HG03378 (cell line): ENCODE data around the gene HS6ST2.

Experiments used
- ATAC-seq: cut with Tn5 transposase; IDR thresholded peaks from one replicate; pipeline ENCODE4 v1.9.1; 2021; ENCODE audit warnings: mild to moderate bottlenecking, moderate library complexity; ENCODE audit not compliant: unreplicated experiment

Gene HS6ST2

DNA sequence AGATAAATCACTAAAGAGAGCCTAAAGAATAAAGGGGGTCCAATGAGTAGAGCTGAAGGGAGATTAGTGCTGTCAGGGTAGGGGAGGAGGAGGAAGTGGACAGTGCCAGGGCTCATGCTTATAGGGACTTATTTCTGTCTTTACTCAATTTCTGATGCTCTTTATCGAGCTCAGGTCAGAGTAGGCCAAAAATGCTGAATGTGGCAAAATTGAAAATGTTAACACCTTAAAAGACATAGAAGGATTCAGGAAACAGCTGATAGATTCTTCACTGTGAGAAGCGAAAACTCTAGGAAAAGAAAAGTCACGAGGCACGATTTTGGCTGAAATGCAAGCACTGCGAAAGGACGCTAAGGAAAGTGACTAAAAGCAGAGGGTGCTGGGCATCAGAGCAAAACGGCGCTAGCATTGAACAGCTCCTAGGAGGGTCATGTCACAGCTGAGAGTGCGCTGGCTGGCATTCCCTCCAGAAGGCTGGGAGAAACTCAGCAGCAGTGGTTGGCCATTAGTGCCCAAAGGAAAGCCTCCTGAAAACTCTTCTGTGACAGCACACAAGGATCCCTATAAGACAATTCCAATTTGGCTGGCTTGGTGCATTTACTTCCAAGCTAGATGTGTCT lies 150.9 kb downstream of the HS6ST2 start:
- ATAC-seq: no peak

GRCh38 chrX:132802033-132802432 lies 156.4 kb downstream of the HS6ST2 start:
- no peak for ATAC-seq

DNA sequence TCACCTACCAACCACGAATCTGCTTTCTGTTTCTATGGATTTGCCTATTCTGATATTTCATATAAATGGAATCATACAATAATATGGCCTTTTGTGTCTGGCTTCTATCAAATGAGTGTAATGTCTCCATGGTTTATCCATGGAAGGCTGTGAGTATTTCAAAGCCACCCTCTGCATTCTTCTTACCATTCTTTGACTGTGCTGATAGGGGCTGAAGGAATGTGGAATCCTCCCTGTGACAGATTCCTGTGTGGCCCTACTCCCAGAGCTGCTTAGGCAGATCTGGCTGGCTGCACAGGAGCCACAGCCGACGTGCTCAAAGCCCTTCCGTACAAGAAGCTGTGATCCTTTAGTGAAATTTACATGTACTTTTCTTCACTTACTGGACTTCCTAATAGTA lies 163.2 kb downstream of the HS6ST2 start:
- ATAC-seq: no peak

DNA sequence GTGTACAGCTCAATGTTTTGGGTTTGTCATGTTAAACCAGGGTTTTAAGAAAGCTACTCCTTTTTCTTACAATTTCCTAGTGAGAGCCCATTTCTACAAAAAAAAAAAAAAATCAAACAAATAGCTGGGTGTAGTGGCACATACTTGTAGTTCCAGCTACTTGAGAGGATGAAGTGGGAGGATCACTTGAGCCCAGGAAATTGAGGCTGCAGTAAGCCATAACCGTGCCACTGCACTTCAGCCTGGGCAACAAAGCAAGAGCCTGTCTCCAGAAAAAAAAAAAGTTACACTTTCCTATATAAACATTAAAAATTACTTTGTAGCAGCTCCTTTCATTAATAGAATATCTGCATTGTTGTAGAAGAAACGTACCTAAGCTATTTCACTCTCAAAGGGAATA lies 166.7 kb downstream of the HS6ST2 start:
- no peak for ATAC-seq

- no peak for ATAC-seq
Observed at GRCh38 chrX:132790329-132790728, 168.1 kb downstream of the HS6ST2 start.

- no peak for ATAC-seq
Observed at GRCh38 chrX:132786217-132786616, 172.2 kb downstream of the HS6ST2 start.

GRCh38 chrX:132778917-132779316 lies 179.5 kb downstream of the HS6ST2 start:
- no peak for ATAC-seq

- no peak for ATAC-seq
Observed at GRCh38 chrX:132776486-132777210, 181.8 kb downstream of the HS6ST2 start.

GRCh38 chrX:132775263-132775823 lies 183.1 kb downstream of the HS6ST2 start:
- no peak for ATAC-seq

DNA sequence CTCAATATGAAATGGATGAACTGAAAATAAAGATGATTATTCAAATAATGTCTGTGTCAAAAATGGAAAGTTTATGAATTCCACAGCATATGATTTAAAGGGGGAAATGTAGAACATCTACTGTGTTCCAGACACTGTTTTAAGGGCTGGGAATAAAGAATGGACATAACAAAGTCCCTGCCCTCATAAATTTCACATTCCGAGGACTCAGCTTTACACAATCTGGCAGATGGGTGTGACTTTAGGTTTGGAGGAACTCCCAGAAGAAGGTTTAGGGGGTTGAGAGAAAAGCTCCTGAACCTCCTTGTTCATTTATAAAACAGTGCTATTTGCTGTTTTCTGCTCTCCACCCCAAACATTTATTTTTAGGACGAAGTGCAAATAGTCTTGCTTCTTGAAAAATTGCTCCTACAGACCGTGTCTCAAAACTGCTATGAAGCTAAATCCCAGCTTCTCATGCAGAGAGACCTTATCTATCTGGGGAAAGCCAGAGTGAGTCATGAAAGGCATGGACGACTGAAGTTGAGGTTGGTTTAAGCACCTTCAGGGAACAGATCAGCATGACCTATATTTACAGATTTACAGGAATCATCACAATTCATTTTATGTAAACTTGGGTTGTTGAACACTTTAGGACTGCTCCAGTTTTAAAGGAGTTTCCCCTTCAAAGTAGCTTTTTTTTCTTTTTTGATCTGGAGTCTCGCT lies 184.3 kb downstream of the HS6ST2 start:
- no peak for ATAC-seq

GRCh38 chrX:132769609-132770008 lies 188.8 kb downstream of the HS6ST2 start:
- ATAC-seq: no peak

- ATAC-seq: no peak
Observed at GRCh38 chrX:132766452-132766851, 192.0 kb downstream of the HS6ST2 start.

DNA sequence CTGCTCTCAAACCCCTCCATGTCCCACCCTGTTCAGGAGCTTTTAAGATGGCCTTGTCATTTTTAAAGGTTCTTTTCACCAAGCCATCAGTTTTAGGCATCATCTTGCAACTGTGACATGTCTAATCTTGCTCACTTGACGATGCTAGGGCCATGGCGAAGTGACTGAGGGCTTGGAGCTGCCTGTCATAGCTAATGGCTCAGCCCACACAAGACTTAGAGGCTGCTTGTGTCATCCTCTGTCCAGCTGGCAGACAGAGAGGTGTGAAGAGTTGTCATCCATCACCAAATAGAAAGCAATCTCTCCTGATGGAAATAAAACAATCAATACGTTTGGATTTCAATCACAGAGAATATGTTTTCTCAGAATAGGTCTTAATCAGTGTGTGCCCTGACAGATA lies 194.9 kb downstream of the HS6ST2 start:
- ATAC-seq: no peak

DNA sequence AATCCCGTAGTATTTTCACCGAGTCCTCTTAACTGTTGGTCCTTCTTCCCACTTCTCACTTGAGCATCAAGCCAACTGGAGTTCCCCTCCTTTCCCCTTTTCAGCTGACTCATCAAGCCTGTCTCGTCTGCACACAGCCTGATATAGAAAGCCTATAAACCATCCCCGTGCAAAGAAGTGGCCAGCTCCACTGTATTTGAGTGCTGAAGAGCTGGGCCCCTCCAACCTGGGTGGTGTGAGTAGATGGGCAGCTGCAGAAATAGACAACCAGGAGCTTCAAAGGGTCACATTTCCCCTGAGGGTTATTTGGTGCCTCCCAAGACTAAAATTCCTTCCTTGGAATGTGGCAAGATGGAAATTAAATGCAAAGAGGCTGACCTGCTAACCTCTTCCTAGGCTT lies 199.7 kb downstream of the HS6ST2 start:
- no peak for ATAC-seq

GRCh38 chrX:132757066-132757623 lies 201.3 kb downstream of the HS6ST2 start:
- ATAC-seq: no peak

GRCh38 chrX:132756439-132756838 lies 202.0 kb downstream of the HS6ST2 start:
- ATAC-seq: no peak

- ATAC-seq: no peak
Observed at GRCh38 chrX:132751063-132751690, 207.3 kb downstream of the HS6ST2 start.

DNA sequence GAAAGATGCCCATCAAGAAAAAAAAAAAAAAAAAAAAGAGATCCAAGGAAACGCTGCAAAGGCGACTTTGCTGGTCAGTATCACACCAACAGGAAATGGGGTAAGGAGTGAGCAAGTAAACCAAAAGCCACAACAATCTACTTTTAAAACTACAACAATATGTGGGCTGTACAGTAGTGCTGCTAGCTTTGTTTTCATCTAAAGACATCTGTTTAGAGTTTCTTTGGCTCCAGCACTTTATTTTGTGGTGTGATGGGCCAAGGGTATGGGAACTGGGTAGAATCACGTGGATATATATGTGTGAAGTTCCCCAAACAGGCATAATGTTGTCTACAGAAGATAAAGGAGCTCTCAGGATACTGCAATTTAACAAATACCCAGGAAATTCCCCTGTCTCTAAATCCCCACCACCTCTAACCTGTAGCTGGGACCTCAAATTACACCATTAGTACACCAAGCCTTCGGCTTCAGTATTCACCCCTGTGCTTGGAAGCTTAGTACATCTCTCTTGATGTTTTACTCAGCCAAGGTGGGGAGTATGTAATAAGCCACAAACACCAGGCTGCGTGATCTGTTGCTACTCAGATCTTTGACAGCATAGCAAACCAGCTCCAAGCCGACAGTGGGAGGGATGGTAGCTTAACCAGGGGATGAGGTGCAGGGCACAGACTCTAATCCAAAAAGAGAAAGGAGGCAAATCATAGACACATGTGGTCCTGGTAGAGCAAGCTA lies 207.9 kb downstream of the HS6ST2 start:
- ATAC-seq: no peak

- ATAC-seq: no peak
Observed at GRCh38 chrX:132749406-132749805, 209.0 kb downstream of the HS6ST2 start.

DNA sequence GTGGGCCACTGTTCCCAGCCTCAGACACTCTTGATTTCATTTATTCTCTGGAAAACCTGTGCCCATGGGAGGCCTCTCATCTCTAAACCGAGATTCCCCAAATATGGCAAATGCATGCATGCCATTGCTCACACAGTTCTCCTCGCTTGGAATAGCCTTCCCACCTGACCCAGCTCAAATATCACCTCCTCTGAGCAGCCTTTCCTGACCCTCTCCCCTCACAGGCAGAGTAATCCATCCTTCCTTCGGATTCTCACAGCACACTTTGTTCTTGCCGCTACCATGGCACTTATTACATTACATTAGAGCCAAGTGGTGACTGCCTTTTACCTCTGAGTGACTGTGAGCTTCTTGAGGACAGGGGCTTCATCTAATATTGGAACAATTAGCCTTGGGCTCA lies 209.5 kb downstream of the HS6ST2 start:
- no peak for ATAC-seq
